Esophagus squamous epithelium (tissue), 5 donors: ENCODE measurements around the gene EFNA4. TPM values are rescaled to one million over a fixed set of nuclear protein-coding genes. Genes with fewer than 3 reads are reported as not detected.

Experiments
- DNase-seq: peaks from one replicate; lab custom pipeline; 2025; lab: John Stamatoyannopoulos, UW
- H3K27ac ChIP-seq, 4 donors: fragments of 200-600 bp; sonication (generic); one replicate each; pipeline ENCODE4 v1.5.1; 2016 to 2019; ENCODE audit warnings: mild to moderate bottlenecking in 1 of 4
- H3K27me3 ChIP-seq, 4 donors: fragments of 200-600 bp; sonication (generic); 1 replicate in 3 of 4; 2 replicates in 1 of 4; pipeline versions ENCODE4 v1.5.1 to v1.6.0; 2017 to 2021; ENCODE audit warnings: antibody characterized with exemption in 1 of 4
- H3K36me3 ChIP-seq, 3 donors: fragments of 200-600 bp; sonication (generic); one replicate each; pipeline ENCODE4 v1.5.1; 2016 to 2019
- H3K4me1 ChIP-seq, 3 donors: fragments of 200-600 bp; sonication (generic); one replicate each; pipeline ENCODE4 v1.5.1; 2017 to 2019
- H3K4me3 ChIP-seq, 4 donors: fragments of 200-600 bp; sonication (generic); 1 replicate in 3 of 4; 2 replicates in 1 of 4; pipeline ENCODE4 v1.5.1; 2016 to 2019; ENCODE audit warnings: mild to moderate bottlenecking in 2 of 4, moderate library complexity in 1 of 4
- H3K9me3 ChIP-seq, 3 donors: fragments of 200-600 bp; sonication (generic); one replicate each; pipeline ENCODE4 v1.5.1; 2016 to 2019
- POLR2A ChIP-seq, 4 donors: fragments of 450-650 bp; IDR thresholded peaks; one replicate each; pipeline ENCODE4 v1.6.1; 2017; ENCODE audit warnings: antibody characterized with exemption in 4 of 4, mild to moderate bottlenecking in 4 of 4, moderate library complexity in 3 of 4
- WGBS, 2 donors: methylation state at CpG; one replicate each; pipeline ENCODE4 v1.1.5; 2018; 5-methylcytosine and 5-hydroxymethylcytosine counted together
- intact Hi-C: fragments of 100-400 bp; cut with DNase I; formaldehyde crosslinking; loops from one replicate; pipeline ENCODE4 v1.15.0; 2022
- total RNA-seq, 4 donors: library from RNA; depleted of rRNA; stranded (reverse); fragments of >200 nt; gene quantifications; one replicate each; pipeline ENCODE4 v1.1.0, GENCODE V29; 2016
- TF ChIP-seq, protein P1 (sequence below), 6 experiments: fragments of 450-650 bp in 4 of 6; fragments of 200-600 bp in 2 of 6; sonication (generic) in 2 of 6; IDR thresholded peaks; one replicate each; pipeline ENCODE4 v1.5.1; 2016 to 2019; ENCODE audit warnings: antibody characterized with exemption in 6 of 6, mild to moderate bottlenecking in 4 of 6, moderate library complexity in 4 of 6
- donor health status: DM: yes; HTN: yes; CAD: no.

The EFNA4 gene
- total RNA-seq, 4 donors from 2014 or later = 8.1 to 22.9 (median 12.2) TPM

DNA sequence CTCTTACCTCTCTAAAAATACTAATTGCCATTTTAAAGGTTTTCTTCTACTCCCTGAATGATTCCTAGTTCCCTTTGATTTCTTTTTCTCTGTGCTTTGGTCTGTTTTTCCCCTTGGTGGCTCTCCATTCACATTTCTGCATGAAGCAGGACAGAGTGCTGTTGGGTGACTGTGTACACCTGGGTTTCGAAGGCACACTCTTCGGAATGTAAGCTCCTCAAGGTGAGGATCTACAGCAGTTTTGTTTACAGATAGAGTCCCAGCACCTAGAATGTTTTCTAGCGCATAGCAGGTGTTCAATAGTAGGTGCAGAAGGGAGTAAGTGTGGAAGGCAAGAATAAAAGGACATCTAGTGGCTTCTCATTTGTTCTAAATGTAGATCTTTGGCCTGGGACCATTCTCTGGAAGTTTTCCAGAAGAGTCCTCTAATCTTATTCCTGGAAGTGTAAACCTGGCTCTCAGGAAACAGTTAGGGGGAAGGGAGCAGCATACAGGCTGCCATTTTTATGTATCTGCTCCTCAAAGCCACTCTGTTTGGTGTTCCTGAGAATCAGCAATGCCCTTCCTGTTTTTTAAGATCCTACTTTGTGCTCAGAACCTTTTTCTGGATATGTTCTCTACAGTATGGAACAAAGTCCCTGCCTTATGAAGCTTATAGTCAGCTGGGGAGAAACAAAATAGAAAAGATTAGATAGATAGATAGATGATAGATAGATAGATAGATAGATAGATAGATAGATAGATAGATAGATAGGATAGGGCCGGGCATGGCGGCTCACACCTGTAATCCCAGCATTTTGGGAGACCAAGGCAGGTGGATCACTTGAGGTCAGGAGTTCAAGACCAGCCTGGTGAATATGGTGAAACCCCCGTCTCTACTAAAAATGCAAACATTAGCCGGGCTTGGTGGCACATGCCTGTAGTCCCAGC is 41.3 kb downstream of the EFNA4 start:
- intact Hi-C loops = no loop called here
- Histone ChIP-seq H3K36me3 (no peaks in the 10 kb centered on the region), H3K4me1 (no peaks in the 10 kb centered on the region), H3K27ac (no peak overlapping the region), H3K4me3 (no peak overlapping the region), H3K9me3 (no peaks in the 10 kb centered on the region), H3K27me3 (no peaks in the 10 kb centered on the region)
- DNase-seq = no peak
- WGBS, 2 donors = 81 to 94% methylated on average over 7 of the region's 7 CpGs
- TF ChIP-seq POLR2A (IDR thresholded peaks at IDR 0.05) = no peak
- TF ChIP-seq, protein P1, sequence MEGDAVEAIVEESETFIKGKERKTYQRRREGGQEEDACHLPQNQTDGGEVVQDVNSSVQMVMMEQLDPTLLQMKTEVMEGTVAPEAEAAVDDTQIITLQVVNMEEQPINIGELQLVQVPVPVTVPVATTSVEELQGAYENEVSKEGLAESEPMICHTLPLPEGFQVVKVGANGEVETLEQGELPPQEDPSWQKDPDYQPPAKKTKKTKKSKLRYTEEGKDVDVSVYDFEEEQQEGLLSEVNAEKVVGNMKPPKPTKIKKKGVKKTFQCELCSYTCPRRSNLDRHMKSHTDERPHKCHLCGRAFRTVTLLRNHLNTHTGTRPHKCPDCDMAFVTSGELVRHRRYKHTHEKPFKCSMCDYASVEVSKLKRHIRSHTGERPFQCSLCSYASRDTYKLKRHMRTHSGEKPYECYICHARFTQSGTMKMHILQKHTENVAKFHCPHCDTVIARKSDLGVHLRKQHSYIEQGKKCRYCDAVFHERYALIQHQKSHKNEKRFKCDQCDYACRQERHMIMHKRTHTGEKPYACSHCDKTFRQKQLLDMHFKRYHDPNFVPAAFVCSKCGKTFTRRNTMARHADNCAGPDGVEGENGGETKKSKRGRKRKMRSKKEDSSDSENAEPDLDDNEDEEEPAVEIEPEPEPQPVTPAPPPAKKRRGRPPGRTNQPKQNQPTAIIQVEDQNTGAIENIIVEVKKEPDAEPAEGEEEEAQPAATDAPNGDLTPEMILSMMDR (IDR thresholded peaks at IDR 0.05) = no peak

GRCh38 chr1:155105604-155106011 is 42.1 kb downstream of the EFNA4 start:
- WGBS, 2 donors = 66 to 68% methylated on average over 7 of the region's 7 CpGs
- Histone ChIP-seq H3K27ac (no peak overlapping the region), H3K4me1 (no peaks in the 10 kb centered on the region), H3K4me3 (no peak overlapping the region), H3K9me3 (no peaks in the 10 kb centered on the region), H3K36me3 (no peaks in the 10 kb centered on the region), H3K27me3 (no peaks in the 10 kb centered on the region)
- TF ChIP-seq, protein P1 (IDR thresholded peaks at IDR 0.05) = no peak
- TF ChIP-seq POLR2A (IDR thresholded peaks at IDR 0.05) = no peak
- DNase-seq = no peak
- intact Hi-C loops = no loop called here

DNA sequence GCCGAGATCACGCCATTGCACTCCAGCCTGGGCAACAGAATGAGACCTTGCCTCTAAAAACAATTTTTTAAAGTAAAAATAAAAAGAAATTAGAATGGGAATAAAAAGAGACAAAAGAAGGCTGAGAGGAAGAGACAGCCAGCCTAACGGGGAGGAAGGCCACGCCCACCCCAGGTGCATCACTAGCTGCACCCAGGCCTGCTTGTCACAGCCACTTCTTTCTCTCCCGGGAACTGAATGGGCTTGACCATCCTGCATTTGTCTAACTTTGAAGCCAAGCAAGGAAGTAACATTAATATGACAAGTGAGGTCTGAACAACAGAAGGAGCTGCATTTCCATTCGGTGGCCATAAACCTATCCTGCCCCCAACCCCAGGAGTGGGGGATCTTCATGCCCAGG is 43.3 kb downstream of the EFNA4 start:
- 66 to 74% methylated on average over 6 of the region's 6 CpGs for WGBS, 2 donors
- no peaks in the 10 kb centered on the region for H3K4me1 ChIP-seq
- TF ChIP-seq, protein P1 (IDR thresholded peaks at IDR 0.05) = no peak
- TF ChIP-seq POLR2A (IDR thresholded peaks at IDR 0.05) = no peak
- H3K36me3 ChIP-seq = no peaks in the 10 kb centered on the region
- DNase-seq = no peak
- H3K27me3 ChIP-seq = no peaks in the 10 kb centered on the region
- no peaks in the 10 kb centered on the region for H3K9me3 ChIP-seq
- no peak overlapping the region for H3K27ac ChIP-seq
- intact Hi-C loops = no loop called here
- H3K4me3 ChIP-seq = no peak overlapping the region

DNA sequence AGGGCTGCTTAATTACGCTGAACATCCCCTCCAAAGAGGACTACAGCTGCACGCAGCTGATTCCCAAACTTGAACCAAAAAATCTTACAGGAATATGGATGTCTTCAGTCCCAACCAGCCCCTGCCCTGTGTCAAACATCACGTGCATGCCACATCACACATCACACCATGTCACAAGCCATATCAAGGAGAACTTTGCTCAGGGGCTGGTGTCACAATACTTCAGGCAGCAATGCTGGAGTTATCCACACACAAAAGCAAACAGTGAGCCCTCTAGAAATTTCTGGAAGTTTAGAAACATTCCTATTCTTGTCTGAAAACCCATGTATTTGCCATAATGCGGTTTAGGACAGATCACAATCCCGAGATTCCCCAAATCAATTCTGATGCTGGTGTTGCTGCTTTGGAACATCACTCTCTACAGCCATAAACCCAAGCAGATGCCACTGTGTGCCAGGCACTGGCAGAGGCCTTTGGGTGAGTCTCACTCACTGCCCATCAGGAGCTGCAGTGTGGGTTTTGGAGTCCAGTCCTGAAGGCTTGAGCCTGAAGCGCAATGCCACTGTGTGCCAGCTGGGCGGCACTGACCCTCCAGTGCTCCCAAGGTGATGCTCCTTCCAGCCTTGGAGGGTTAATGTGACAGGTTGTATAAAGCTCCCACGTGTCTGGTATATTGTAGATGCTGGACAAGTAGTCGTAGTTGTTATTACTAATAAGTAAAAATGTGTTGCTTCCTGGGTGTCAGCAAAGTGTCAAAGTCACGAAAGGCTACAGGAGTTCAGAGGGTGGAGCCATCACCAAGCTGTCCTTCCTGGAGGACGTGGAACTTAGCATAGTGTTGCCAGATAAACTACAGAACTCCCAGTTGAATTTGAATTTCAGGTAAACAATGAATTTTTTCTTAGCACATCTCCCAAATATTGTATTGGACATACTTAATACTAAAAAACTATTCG is 44.0 kb downstream of the EFNA4 start:
- no peak overlapping the region for H3K27ac ChIP-seq
- DNase-seq = no peak
- no peaks in the 10 kb centered on the region for H3K27me3 ChIP-seq
- WGBS, 2 donors = 67 to 70% methylated on average over 7 to 10 of the region's 12 CpGs
- intact Hi-C loops = no loop called here
- no peaks in the 10 kb centered on the region for H3K4me1 ChIP-seq
- H3K36me3 ChIP-seq = no peaks in the 10 kb centered on the region
- no peak overlapping the region for H3K4me3 ChIP-seq
- TF ChIP-seq, protein P1 (IDR thresholded peaks at IDR 0.05) = no peak
- TF ChIP-seq POLR2A (IDR thresholded peaks at IDR 0.05) = no peak
- no peaks in the 10 kb centered on the region for H3K9me3 ChIP-seq
